ENCODE results near the gene HS3ST2. TPM values are rescaled to one million over a fixed set of nuclear protein-coding genes. Genes with fewer than 3 reads are reported as not detected.
"Not testable (repeated sequence)": the region's sequence is repeated elsewhere in the genome, so short reads cannot be mapped to it uniquely, and the experiment has no call there.

The HS3ST2 gene
- total RNA-seq, 3 donors from 2014 or later: 0.33 to 9.1 (median 7.3) TPM

DNA sequence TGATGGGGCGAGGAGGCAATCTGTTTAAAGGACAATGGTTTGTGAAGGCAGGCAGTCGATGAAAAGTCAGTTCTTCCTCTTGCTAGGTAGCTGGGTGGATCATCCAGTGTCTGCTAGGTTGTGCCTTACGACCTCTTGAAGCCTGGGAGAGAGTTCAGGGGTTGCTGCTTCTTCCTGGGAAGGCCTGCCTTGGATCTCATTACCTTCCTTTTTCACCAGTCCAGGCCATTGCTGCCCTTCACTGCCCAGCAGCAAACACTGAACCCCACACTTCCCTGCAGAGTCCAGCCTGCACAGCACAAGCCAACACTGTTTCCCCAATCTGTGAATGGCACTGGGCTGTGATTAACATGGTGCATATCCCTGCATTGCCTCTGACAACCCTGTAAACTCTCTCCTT lies 24.7 kb downstream of the HS3ST2 start:
- TF ChIP-seq POLR2A (IDR thresholded peaks at IDR 0.05) (no peak), POLR2AphosphoS5 (IDR thresholded peaks at IDR 0.05) (no peak)
- TF ChIP-seq, protein P1, sequence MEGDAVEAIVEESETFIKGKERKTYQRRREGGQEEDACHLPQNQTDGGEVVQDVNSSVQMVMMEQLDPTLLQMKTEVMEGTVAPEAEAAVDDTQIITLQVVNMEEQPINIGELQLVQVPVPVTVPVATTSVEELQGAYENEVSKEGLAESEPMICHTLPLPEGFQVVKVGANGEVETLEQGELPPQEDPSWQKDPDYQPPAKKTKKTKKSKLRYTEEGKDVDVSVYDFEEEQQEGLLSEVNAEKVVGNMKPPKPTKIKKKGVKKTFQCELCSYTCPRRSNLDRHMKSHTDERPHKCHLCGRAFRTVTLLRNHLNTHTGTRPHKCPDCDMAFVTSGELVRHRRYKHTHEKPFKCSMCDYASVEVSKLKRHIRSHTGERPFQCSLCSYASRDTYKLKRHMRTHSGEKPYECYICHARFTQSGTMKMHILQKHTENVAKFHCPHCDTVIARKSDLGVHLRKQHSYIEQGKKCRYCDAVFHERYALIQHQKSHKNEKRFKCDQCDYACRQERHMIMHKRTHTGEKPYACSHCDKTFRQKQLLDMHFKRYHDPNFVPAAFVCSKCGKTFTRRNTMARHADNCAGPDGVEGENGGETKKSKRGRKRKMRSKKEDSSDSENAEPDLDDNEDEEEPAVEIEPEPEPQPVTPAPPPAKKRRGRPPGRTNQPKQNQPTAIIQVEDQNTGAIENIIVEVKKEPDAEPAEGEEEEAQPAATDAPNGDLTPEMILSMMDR (IDR thresholded peaks at IDR 0.05): no peak
- intact Hi-C loops (cut with DNase I; ENCODE audit: low total_unique reads): no loop called here
- DNase-seq (ENCODE audit: low spot score in 2 of 2): no peak

DNA sequence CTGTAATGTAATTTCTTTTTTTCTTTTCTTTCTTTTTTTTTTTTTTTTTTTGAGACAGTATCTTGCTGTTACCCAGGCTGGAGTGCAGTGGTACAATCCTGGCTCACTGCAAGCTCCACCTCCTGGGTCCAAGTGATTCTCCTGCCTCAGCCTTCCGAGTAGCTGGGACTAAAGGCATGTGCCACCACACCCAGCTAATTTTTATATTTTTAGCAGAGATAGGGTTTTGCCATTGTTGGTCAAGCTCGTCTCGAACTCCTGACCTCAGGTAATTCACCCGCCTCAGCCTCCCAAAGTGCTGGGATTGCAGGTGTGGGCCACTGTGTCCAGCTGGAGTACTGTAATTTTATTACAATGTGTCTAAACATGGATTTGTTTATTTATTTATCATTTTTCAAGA lies 28.1 kb downstream of the HS3ST2 start:
- DNase-seq (ENCODE audit: low spot score in 2 of 2); H3K9me3 ChIP-seq; intact Hi-C loops (cut with DNase I; ENCODE audit: low total_unique reads); H3K4me1 ChIP-seq; H3K36me3 ChIP-seq; H3K27ac ChIP-seq; H3K4me3 ChIP-seq; H3K27me3 ChIP-seq: not testable (repeated sequence)

More for the DNA sequence above, 24.7 kb downstream of the HS3ST2 start:
- no peaks in the 10 kb centered on the region for H3K36me3 ChIP-seq
- H3K4me1 ChIP-seq: no peaks in the 10 kb centered on the region
- H3K27me3 ChIP-seq: no peaks in the 10 kb centered on the region
- no peak overlapping the region for H3K4me3 ChIP-seq
- H3K27ac ChIP-seq: no peak overlapping the region
- H3K9me3 ChIP-seq: no peaks in the 10 kb centered on the region

DNA sequence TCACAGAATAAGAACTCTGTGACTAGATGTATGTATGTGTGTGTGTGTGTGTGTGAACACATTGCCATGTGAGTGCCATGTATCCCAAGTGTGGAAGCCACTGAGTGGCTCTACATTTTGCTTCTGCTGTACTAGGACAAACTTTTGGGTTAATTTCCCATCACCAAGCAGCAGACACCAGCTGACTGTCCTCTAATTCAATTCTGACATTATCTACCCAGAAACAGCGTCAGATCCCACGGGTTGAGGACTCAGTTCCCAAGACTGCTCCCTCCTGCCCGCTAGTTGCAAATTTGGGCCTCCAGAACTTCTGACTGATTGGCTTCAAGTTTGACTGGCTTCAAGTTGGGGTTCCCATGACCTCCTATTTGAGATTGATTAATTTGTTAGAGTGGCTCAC lies 29.2 kb downstream of the HS3ST2 start:
- Histone ChIP-seq H3K9me3 (no peaks in the 10 kb centered on the region), H3K27ac (no peak overlapping the region), H3K36me3 (no peaks in the 10 kb centered on the region), H3K4me3 (no peak overlapping the region), H3K4me1 (no peaks in the 10 kb centered on the region), H3K27me3 (no peaks in the 10 kb centered on the region)
- DNase-seq (ENCODE audit: low spot score in 2 of 2): no peak
- intact Hi-C loops (cut with DNase I; ENCODE audit: low total_unique reads): no loop called here
- TF ChIP-seq, protein P1 (IDR thresholded peaks at IDR 0.05): no peak
- TF ChIP-seq POLR2AphosphoS5 (IDR thresholded peaks at IDR 0.05): no peak
- TF ChIP-seq POLR2A (IDR thresholded peaks at IDR 0.05): no peak

DNA sequence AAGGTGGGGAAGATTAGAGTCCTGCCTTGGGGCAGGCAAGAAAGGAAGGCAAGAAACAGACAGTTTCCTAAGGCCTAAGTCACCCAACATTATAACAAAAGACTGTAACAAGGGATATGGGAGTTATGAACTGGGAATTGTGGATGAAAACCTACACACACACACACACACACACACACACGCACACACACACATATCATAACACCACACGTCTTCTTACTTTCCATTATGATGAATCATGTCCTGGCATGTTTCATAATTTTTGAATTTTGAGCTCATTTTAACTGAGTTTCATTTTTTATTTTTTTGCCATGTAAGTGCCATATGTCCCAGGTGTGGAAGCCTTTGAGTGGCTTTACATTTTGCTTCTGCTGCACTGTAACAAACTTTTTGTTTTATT lies 29.9 kb downstream of the HS3ST2 start:
- Histone ChIP-seq H3K27me3 (no peaks in the 10 kb centered on the region), H3K4me1 (no peaks in the 10 kb centered on the region), H3K4me3 (no peak overlapping the region), H3K9me3 (no peaks in the 10 kb centered on the region), H3K27ac (no peak overlapping the region), H3K36me3 (no peaks in the 10 kb centered on the region)
- intact Hi-C loops (cut with DNase I; ENCODE audit: low total_unique reads): no loop called here
- DNase-seq (ENCODE audit: low spot score in 2 of 2): no peak
- TF ChIP-seq, protein P1 (IDR thresholded peaks at IDR 0.05): no peak
- TF ChIP-seq POLR2AphosphoS5 (IDR thresholded peaks at IDR 0.05): no peak
- TF ChIP-seq POLR2A (IDR thresholded peaks at IDR 0.05): no peak

DNA sequence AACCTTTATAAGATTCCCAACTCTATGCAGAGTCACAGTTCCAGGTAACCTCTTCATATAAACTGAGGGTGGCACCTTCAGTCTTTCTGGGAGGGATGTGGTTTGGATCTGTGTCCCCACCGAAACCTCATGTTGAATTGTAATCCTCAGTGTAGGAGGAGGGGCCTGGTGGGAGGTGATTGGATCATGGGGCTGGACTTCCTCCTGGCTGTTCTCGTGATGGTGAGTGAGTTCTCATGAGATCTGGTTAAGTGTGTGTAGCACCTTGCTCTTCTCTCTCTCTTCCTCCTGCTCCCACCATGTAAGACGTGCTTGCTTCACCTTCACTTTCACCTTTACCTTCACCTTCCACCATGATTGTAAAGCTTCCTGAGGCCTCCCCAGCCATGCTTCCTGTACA lies 30.5 kb downstream of the HS3ST2 start:
- no peak overlapping the region for H3K4me3 ChIP-seq
- TF ChIP-seq POLR2AphosphoS5 (IDR thresholded peaks at IDR 0.05) (no peak), POLR2A (IDR thresholded peaks at IDR 0.05) (no peak)
- TF ChIP-seq, protein P1 (IDR thresholded peaks at IDR 0.05): no peak
- no peak for DNase-seq (ENCODE audit: low spot score in 2 of 2)
- no peaks in the 10 kb centered on the region for H3K9me3 ChIP-seq
- no peaks in the 10 kb centered on the region for H3K27me3 ChIP-seq
- intact Hi-C loops (cut with DNase I; ENCODE audit: low total_unique reads): no loop called here
- no peaks in the 10 kb centered on the region for H3K36me3 ChIP-seq
- no peak overlapping the region for H3K27ac ChIP-seq
- no peaks in the 10 kb centered on the region for H3K4me1 ChIP-seq

DNA sequence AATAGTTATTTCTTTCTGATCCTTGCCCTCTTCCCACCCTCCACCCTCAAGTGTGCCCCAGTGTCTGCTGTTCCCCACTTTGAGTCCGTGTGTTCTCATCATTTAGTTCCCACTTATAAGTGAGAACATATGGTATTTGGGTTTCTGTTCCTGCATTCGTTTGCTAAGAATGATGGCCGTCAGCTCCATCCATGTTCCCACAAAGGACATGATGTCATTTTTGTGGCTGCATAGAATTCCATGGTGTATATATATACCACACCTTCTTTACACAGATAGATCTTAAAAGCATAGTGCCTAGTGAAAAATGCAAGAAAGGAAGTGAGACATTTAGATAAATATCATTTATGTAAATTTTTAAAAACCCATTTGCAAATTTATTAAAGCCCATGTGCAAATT lies 33.1 kb downstream of the HS3ST2 start:
- Histone ChIP-seq H3K4me3 (no peak overlapping the region), H3K4me1 (no peaks in the 10 kb centered on the region), H3K9me3 (no peaks in the 10 kb centered on the region), H3K36me3 (no peaks in the 10 kb centered on the region), H3K27ac (no peak overlapping the region), H3K27me3 (no peaks in the 10 kb centered on the region)
- intact Hi-C loops (cut with DNase I; ENCODE audit: low total_unique reads): no loop called here
- no peak for TF ChIP-seq POLR2A (IDR thresholded peaks at IDR 0.05)
- no peak for TF ChIP-seq POLR2AphosphoS5 (IDR thresholded peaks at IDR 0.05)
- TF ChIP-seq, protein P1 (IDR thresholded peaks at IDR 0.05): no peak
- no peak for DNase-seq (ENCODE audit: low spot score in 2 of 2)

Measured in breast epithelium (tissue), 4 donors.